ENCODE results near the gene CTCF.
A peak's percentile ranks its signal among the peaks of the same experiment; 100 is the strongest.
"Not testable (repeated sequence)": the region's sequence is repeated elsewhere in the genome, so short reads cannot be mapped to it uniquely, and the experiment has no call there.

DNA sequence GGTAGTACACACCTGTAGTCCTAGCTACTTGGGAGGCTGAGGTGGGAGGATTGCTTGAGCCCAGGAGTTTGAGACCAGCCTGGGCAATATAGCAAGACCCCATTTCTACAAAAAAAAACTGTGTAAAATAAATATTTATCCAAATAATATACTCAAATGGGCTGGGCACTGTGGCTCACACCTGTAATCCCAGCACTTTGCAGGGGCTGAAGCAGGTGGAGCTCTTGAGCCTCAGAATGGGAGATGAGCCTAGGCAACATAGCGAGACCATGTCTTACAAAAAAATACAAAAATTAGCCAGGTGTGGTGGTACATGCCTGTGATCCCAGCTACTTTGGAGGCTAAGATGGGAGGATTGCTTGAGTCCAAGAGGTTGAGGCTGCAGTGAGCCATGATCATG lies 48.4 kb upstream of the CTCF start:
- peak in 1 of 2 experiments; percentile 25; a peak in 1 of 4 replicates for TF ChIP-seq CTCF (conservative IDR thresholded peaks at IDR 0.05; ENCODE audit: low read depth in 2 of 2)
- TF ChIP-seq REST (IDR thresholded peaks at IDR 0.05; ENCODE audit: unreplicated experiment); EZH2 (IDR thresholded peaks at IDR 0.05; ENCODE audit: low read depth, unreplicated experiment): not testable (repeated sequence)
